NCI-H82 treated with DMSO at 0.1 percent for 48 hours (cell line): ENCODE measurements around the gene EFCAB8.
A peak's percentile ranks its signal among the peaks of the same experiment; 100 is the strongest.

Experiments used
- DNase-seq: peaks from one replicate; lab custom pipeline; 2025; ENCODE audit not compliant: unreplicated experiment; lab: John Stamatoyannopoulos, UW

Gene EFCAB8

DNA sequence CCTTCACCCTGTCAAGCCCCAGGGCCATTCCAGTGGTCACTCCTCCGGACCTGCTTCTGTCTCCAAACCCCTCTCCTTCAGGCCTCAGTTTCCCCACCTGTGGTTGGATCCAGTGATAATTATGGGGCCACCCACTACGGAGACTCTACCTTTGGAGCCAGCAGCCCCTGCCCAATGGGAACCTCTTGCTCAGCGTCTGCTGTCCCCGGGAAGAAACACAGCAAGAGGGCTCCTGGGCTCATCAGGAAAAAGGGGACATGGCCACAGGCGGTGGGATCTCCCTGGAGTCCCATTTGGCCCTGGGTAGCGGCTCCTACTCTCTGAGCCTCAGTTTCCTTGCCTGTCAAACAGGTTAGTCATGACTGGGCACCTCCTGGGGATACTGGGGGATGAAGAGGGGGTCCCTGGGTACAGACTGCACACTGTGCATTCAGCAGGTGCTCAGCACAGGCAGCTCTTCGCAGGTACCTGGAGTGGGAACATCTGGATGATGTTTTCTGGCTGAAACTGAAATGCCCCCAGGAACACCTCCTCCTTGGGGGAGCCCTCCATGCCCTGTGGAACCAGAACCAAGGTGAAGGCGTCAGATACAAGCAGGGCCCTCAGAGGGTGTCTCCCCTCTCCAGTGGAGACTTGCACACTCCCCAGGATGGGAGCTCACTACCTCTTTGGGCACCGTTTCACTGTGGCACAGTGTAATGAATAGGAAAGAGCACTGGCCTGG lies 126.1 kb downstream of the EFCAB8 start:
- no peak for DNase-seq

DNA sequence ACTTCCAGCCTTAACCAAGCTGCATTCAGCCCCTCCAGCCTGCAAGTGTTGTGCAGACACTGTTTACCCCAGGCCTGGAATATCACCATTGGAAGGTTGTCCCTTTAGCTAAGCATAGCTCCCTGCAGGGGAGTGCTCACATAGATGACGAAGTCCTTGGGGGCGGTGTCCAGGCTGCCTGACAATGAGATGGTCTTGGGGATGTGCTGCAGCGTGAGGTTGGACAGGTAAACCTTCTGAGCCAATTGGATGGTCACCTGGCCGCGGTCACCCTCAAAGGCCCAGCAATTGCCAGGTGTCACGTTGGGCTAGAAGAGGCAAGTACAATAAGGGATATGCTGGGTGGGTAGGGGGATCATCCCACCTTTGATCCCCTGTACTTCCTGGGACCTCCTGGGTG lies 126.9 kb downstream of the EFCAB8 start:
- no peak for DNase-seq

DNA sequence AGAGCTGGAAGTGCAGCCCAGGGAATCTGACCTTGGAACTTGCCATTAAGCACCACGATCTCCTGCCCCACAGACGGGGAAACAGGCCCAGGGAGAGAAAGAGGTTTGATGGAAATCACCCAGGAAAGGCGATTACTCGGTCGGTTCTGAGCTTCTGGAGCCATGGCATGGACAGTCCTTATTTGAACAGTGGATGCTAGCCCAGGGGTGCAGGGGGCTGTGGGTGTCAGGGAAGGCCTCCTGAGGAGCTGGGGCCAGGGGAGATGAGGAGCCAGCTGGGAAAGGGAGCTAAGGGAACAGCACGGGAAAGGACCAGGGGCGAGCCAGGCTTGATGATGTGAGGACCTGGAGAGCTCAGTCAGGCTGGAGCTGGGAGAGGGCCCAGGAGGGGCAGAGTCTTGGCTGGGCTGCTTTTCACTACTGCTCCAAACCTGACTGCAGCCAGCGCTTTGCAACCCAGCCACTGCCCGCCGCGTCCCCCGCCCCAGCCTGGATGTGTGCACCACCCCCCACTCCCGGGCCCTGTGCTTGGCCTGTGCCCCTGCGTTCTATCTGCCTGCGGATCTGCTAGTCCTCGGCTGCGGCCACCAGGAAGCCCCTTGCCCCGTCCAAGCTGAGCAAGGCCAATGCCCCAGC lies 127.7 kb downstream of the EFCAB8 start:
- no peak for DNase-seq

DNA sequence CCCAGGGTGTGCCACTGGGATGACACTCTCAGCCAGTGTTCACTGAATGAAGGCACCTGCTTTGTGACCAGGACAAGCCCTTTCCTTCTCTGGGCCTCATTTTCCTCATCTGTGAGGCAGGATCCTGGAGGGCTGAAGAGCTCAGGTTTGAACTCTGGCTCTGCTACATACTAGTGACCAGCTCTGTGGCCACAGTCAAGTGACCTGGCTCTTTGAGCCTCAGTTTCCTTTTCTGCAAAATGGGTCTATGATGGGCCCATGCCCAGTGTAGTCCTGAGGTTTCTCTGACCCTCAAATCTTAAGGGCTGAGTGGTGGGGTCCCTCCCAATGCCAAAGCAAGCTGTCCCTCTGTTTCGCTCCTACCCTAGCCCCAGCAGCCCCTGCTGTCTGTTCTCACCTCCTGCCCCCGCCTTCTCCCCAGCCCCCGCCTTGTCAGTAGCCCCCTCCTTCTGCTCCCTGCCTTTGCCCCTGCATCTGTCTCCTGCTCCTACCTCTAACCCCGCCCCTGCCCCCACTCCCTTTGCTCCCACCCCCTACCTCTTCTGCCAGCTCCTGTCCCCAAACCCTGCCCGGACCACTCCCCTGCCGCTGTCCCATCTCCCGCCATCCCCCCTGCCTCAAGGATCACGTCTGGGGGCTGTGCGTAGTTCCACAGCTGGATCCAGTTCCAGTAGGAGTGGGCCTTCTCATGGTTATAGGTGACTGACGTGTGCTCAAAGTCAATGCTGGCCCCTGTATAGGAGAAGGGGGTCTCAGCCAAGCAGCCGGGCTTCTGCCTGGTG lies 128.5 kb downstream of the EFCAB8 start:
- DNase-seq, result no peak

DNA sequence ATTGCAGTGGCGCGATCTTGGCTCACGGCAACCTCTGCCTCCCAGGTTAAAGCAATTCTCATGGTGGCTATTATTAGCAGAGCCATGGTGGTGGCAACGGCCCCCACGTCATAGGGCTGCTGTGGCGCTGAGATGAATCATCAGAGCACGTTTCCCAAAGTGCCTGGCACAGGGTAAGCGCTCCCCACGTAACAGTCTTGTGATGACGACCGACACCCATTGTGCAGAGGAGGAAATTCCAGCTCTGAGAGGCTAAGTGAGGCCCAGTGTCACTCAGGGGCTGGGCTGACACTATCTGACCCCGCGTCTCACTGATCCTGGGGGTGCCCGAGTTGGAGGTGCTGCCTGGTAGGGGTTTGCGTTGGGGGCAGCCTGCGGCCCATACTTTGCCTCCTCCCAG lies 129.3 kb downstream of the EFCAB8 start:
- no peak for DNase-seq

DNA sequence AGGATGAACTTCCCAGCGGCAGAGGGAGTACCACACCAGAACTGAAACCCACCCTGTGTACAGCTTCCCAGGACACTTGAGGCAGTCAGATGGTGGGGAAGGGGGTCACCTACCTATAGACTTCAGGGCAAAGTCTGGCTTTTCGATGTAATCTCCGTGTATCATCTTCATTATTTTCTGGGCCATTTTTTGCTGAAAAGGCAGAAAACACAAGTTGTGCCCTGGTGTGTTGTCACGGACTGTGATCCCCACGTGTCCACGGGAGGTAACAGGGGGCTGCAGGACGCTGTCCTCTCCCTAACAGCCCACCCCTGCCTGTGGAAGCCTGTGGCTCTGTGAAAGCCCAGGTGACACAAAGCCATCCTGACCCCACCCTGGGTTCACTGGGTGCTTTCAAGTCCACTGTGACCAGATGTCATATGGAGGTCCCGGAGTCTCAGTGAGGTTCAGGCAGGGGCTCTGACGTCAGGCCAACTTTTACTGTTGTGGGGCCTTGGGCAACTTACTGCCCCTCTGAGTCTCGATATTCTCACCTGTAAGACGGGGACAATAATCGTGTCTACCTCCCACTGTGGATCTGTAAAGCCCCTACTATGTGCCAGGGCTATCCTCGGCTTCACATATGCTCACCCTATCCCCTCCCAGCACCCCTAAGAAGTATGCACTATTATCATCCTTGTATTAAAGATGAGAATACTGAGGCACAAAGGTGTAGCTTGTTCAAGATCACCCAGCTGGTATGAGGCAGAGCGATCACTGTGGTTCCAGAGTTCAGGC lies 131.0 kb downstream of the EFCAB8 start:
- DNase-seq, result no peak

DNA sequence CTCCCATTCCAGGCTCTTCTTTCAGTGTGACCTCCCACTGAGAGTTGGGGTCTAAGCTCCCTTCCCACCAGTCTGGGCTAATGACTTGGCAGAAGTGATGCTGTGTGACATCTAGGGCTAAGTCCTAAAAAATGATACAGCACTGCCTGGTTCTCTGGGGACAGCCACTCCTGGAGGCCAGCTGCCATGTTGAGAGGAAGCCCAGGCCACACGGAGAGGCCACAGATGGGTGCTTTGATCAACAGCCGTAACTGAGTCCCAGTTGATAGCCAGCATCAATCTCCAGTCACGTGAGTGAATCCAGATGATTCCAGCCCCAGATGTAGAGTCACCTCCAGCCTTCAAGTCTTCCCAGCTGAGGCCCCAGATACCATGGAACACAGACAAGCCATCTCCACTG lies 131.7 kb downstream of the EFCAB8 start:
- no peak for DNase-seq

DNA sequence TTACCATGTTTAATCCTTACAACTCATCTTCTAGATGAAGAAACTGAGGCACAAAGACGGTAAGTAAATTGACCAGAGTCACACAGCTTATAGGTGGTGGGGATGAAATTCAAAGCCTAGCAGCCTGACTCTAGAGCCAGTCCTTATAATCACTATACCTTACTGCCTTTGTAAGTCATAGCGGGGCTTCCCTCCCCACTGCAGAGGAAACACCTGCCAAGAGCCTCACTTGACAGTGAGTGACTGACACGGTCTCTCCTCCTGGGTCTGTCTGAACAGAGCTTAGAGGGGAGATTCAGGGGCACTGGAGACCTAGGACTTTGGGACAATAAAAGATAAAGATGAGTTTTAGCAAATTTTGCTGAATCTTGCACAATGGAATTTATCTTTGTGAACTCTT lies 132.7 kb downstream of the EFCAB8 start:
- no peak for DNase-seq

DNA sequence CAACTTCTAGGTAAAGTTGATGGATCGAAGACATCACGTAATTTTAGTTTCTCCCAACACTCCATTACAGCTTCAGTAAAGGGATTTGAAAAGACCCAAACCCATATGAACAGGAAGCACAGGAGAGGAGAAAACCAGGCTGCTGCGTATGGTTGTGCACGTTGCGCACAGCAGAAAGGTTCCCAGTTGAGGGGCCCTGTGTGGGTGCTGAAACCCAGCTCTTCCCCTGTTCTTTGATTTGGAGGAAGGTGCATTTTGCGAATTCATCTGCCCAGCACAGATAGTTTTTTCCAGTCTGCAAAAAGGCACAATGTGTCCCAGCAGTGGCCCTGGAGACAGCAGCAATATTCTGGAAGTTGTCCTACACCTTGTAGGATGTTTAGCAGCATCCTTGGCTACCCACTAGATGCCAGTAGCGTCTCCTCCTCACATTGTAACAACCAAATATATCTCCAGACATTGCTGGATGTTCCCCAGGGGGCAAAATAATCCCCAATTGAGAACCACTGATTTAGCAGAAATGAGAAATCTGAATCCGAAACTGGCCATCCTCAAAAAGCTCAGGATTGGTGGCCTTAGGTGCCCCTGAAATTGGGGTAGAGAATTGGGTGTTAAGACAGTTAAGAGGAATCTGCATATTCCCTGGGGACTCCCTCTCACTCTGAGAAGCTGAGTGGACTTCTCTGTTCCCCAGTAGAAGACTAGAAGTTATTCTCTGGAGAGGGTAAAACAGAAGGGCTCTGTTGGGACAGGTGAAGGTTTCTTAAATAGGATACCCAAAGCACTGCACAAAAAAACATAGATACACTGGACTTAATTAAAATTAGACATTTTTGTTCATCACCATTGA lies 133.3 kb downstream of the EFCAB8 start:
- DNase-seq, result peak; percentile 6

DNA sequence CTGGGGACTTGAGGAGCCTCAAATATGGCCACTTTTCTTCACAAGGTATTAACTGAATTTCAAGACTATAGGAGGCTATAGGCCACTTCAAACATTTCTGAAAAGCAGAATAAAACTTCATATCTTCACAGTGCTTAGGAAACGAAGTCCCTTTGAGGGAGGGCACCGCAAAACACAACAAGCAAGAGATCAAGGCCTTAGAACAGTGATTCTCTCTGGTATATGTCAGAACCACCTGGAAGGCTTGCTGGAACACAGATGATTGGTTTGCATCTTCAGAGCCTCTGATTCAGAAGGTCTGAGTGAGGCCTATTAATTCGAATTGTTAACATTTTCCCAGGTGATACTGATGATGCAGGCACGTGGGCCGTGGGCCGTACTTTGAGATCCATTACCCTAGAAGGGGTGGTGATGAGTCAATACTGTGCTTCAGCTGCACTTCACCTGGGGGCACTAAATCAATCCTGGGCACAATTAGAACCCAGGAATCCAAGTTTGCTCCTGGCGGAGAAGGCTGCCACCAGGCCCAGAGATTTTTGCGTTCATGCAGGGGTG lies 134.8 kb downstream of the EFCAB8 start:
- DNase-seq, result no peak

DNA sequence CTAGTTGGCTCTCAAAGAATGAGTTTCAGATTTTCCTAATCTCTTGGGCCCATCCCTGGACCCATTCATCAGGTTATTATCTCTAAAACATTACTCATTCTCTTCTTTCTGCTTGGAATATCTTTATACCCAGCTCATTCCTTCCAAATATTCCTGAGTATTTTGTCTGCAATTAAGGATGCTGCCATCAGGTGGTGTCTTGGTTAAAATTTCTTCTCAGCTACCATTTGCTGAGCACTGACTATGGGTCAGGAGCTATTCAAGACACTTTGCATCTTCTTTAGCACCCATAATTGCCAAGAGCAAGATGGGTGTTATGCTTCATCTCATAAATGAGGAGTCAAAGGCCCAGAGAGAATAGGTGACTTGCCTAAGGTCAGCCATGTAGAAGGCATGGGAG lies 137.1 kb downstream of the EFCAB8 start:
- no peak for DNase-seq

DNA sequence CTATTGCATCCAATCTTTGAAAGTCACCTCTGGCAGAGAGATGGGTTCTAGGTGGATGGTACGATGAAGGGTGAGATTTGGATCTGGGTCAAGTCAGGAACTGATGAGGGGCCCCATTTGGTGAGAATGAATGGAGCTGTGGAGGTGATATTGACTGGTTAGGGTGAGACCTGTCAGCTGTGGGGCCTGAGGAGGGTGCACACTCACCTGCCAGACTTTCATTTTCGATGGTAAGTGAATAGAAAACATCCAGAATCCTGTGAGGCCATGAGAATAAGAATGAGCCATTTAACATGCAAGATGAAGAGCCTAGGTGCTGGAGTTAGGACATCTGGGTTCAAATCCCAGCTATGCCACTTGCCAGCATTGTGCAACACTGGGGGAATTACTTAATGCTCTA lies 138.7 kb downstream of the EFCAB8 start:
- DNase-seq, result no peak

DNA sequence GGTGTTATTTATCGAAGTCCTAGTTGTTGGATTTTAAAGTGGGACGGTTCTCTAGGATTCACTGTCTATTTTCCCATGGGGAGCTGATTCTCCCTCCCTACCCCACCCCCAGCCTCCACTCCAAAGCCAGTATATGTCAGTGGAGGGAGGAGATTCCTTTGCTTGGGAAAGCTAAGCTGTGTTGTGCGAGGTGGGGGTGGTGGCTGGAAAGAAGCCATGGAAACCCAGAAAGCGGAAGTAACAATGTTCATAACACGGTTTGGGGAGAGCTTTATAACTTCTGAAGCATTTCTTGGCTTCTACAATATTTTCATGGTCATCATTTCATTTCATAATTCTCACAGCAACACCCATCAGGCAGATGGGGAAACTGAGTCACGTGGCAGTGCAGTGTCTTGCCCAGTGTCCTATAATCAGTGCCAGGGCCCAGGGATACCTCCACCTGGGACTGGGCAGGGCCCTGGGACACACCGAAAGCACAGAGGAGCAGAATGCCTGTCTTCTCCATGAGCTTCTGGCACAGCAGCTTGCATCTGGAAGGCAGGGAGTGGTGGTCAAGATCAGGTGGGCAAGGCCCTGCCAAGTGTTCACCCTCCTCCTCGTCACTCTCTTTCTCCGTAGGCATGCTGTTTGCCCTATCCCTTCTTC lies 141.0 kb downstream of the EFCAB8 start:
- no peak for DNase-seq

DNA sequence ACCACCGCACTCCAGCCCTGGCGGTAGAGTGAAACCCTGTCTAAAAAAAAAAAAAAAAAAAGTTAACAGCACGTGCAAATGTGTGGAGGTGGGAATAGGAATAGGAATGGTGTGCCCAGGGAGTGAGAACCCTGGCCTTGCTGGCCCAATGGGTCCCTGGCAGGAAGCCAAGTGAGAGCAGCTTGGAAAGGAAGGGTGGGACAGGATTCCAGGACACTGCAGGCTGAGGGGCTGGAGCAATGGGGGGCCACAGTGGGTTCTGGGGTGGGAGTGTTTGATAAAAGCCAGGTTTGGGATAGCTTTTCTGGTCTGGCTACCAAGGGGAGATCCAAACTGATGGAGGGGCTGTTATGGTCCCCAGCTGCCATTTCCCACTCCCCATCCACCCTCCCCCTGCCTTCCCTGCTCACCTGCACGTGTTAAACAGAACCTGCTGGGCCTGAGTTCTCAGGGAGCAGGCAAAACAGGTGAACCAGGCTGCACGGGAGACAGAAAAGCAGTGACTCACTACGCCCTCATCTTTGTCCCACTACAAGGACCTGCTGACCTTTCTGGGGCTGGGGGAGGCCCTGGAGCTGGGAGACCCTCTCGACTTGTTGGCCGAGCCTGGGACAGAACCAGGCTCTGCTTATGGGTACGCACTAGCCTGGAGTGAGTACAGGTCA lies 142.2 kb downstream of the EFCAB8 start:
- no peak for DNase-seq

DNA sequence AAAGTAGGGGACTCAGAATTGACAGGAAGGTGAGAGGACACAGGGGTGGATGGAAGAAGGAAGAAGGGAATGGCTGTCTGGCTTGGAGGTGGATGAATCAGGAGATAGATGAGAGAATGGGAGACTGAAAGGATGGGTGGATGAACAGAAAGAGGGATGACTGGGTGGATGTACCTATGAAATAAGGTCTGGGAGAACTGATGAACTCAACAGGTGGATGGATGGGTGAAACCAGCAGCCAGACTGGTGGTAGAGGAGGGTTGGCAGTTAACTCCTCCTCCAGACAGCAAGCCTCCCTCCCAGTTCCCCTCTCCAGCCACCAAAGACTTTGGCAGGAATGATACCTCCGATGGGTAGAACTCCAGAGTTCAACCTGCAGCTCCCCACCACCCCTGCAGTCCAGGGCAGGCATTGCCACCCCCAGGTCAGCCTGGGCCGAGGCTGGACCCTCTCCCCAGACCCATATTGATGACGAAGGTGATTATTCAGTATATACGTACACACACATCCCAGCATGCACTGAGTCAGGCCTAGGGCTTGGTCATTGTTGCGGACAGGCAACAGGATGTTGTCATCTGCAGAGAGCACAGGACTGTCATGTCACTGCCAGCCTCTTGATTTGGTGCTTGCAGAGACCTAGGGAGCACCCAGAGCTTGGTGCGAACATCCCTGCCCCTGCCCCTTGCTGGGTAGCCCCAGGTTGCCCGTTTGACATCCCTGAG lies 143.5 kb downstream of the EFCAB8 start:
- no peak for DNase-seq

DNA sequence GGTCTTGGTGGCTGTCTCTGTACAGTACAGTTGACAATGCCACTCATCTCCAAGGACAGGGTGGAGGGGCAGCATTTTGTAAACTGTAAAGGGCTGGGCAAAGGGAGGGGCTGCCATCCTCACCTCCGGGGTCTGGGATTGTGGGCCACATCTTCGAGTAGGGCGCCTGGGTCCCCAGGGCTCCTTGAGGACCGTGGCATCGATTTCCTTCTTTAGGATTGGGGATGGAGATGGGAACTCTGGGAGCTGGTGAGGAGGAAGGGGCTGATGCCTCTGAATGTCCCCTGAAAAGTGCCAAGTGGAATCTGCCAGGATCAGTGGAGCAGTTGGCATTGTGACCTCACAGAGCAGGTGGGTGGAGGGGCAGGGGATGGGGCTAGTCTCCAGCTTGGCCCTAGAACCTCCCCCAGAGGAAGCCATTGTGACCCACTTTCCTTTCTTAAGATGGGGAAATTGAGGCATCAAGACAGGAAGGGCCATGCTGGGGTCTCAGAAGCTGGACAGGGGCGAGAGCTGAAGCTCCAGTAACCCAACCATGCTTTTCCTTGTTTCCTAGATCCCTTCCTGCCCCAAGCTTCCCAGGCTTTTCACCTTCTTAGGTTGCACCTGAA lies 145.5 kb downstream of the EFCAB8 start, which contains the start of gene SUN5:
Gene SUN5 (minus strand): TSS at position 293 of the 611 bp plus-strand sequence. CDS start 93 bp downstream, at position 200.
- DNase-seq, result no peak

DNA sequence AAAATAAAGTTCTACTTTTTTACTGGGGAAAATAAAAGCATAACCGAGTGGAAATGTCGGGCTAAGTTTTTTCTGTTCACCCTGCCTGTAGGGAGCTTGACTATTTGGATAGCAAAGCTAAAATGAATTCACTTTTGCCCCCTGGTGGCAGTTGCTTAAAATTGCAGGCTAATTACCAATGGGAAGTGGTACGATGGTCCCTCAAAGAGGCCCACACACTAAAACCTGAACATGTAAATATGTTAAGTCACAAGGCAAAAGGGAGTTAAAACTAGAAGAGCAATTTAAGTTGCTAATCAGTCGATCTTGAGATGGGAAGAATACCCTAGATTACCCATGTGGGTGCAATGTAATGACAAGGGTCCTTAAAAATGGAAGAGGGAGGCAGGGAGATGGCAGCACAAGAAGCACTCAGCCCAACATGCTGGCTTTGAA lies 146.4 kb downstream of the EFCAB8 start:
- peak; percentile 24 for DNase-seq
